Esophagus muscularis mucosa (tissue), 4 donors: ENCODE data around the gene PNMA6E.

Experiments
- CTCF ChIP-seq, 3 experiments: fragments of 200-600 bp in 2 of 3; fragments of 450-650 bp in 1 of 3; sonication (generic) in 2 of 3; IDR thresholded peaks; one replicate each; pipeline ENCODE4 v1.5.1; 2017 to 2019; ENCODE audit warnings: antibody characterized with exemption in 3 of 3, mild to moderate bottlenecking in 2 of 3, moderate library complexity in 1 of 3
- EP300 ChIP-seq: sonication (generic); formaldehyde crosslinking; IDR thresholded peaks from one replicate; pipeline ENCODE4 v1.6.1; 2017; ENCODE audit warnings: antibody characterized with exemption
- POLR2A ChIP-seq: fragments of 450-650 bp; IDR thresholded peaks from one replicate; pipeline ENCODE4 v1.6.1; 2017; ENCODE audit warnings: antibody characterized with exemption, moderate library complexity, mild to moderate bottlenecking, low read depth
- POLR2AphosphoS5 ChIP-seq, 2 donors: sonication (generic); formaldehyde crosslinking; IDR thresholded peaks; one replicate each; pipeline ENCODE4 v1.6.1; 2017; ENCODE audit warnings: antibody characterized with exemption in 2 of 2

- TF ChIP-seq POLR2A (no peak), CTCF (IDR thresholded peaks at IDR 0.05) (no peak), POLR2AphosphoS5 (IDR thresholded peaks at IDR 0.05) (no peak), EP300 (no peak)
Observed at GRCh38 chrX:153435845-153436244, 34.7 kb upstream of the PNMA6E start.
